ENCODE measurements around the gene IFIT1B.

GRCh38 chr10:89404104-89405047 is 26.5 kb downstream of the IFIT1B start:
- TF ChIP-seq ZBTB7A (tag by site-specific recombination; IDR thresholded peaks at IDR 0.05; ENCODE audit: low read depth), result no peak
- no peak for TF ChIP-seq OVOL3 (tag by site-specific recombination; IDR thresholded peaks at IDR 0.05)
- TF ChIP-seq GLIS1 (tag by site-specific recombination; IDR thresholded peaks at IDR 0.05), result no peak
- no peak for TF ChIP-seq CTCF (tag by site-specific recombination; IDR thresholded peaks at IDR 0.05)
